ENCODE data around the gene SIGLEC1.

SIGLEC1 gene

DNA sequence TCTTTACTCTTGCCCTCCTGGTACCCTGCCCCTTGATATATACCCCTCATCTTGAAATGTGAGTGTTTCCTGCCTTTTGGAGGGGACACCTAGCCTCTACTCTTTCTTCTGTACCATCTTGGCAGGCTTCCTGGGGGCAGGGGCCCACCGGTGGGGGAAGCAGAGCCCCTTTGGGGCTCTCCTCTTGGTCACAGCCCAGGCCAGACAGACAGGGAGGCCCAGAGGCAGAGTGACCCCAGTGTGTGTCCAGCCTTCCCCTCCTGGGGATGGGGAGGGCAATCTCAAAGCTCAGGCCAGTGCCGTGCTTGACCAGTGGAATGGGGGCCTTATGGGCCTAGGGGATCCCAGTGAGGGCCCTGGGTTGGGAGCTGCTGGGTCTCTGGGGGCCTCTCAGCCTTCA is 34.2 kb downstream of the SIGLEC1 start:
- no peak for DNase-seq

DNA sequence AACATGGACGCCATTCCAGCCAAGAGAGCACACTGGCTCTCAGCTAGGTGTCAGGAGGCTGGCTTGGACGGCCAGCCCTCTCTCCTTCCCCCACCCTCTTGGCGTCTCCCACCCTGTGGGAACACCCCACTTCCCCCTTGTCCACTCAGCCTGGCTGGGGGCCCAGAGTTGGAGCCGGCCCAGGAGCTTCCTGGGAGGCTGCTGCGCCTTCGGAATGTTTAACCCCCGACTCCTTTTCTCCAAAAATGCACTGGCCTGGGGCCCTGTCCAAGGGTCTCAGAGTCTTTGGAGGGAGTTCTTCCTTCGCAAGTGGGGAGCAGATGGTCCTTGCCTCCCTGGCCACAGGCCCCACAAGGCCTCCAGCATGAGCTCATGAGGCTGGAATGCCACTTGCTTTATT is 34.7 kb downstream of the SIGLEC1 start:
- no peak for DNase-seq

- DNase-seq = no peak
Observed at GRCh38 chr20:3674995-3675900, 37.2 kb downstream of the SIGLEC1 start.

DNA sequence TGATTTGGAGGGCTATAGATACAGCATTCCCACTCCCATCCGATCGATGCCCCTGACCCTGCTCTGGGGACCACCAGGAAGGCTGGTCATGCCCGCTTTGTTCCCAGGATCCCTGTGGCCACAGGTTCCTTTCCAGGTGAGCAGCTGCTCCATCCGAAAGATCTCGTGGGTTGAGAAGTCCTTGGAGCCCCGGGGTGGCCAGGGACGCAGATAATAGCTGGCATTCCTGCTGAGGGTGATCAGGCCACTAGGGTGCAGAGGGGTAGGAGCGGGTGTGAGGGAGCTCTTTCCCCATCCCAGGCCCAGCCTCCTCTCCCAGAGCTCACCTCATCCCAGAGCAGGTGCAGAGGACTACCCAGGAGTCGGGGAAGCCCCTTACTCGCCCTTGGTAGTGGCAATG is 38.0 kb downstream of the SIGLEC1 start:
- no peak for DNase-seq

GRCh38 chr20:3673221-3674070 is 39.0 kb downstream of the SIGLEC1 start:
- DNase-seq = no peak

GRCh38 chr20:3672547-3673171 is 39.7 kb downstream of the SIGLEC1 start:
- DNase-seq = no peak

GRCh38 chr20:3671986-3672546 is 40.3 kb downstream of the SIGLEC1 start:
- no peak for DNase-seq

DNA sequence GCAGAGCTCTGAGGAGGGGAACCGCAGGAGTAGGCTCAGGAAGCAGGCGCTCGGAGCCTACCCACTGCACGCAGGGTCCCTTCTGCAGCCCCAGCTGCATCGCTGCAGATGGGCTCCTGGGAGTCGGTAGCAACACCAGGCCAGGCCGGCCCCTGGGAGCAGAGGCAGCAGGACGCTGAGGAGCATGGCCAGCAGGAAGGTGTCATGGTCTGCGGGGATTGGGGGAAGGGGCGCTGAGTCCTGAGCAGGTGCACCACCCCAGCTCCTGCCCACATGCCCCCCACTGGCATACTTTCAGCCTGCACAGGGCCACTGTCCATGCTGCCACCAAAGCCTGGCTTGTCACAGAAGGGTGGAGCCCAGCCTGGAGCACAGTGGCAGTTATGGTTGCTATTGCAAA is 41.5 kb downstream of the SIGLEC1 start:
- no peak for DNase-seq

GRCh38 chr20:3670511-3670910 is 41.9 kb downstream of the SIGLEC1 start:
- no peak for DNase-seq

- no peak for DNase-seq
Observed at GRCh38 chr20:3669710-3670367, 42.6 kb downstream of the SIGLEC1 start.

DNA sequence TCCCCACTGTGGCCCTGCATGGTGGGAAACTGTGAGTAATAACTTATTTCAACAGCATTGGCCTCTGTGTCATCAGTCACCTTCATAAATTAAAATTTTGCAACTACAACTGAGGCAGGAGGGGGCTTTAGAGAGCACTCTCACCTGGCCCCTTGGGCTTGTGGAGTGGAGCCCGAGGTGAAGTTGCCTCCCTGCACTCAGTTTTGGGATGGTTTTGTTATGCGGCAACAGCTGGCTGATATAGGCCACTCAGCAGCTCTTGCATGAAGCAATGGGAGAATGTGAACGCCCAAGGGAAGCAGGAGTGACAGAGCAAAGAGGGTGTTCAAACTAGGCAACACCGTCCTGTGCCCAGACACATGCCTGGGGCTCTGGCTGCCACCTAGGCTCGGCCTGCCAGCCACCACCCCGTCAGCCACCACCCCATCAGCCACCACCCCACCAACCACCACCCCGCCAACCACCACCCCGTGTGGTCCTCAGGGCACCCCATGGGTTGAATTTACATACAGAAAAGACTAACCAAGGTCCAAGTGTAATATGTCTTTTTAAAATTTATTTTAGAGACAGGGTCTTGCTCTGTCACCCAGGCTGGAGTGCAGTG is 44.9 kb downstream of the SIGLEC1 start:
- no peak for DNase-seq

DNA sequence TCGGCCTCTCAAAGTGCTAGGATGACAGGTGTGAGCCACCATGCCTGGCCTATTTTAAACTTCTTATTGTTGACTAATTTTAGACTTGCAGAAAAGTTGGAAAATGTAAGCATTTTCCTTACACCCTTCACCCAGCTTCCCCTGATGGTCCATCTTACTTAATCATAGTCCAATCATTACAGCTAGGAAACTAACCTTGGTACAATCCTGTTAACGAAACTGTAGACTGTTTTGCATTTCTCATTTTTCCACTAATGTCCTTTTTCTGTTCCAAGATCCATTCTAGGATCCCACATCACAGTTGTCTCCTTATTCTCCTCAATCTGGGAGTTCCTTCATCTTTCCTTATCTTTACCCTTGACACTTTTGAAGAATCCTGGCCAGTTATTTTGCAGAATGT is 48.5 kb downstream of the SIGLEC1 start:
- no peak for DNase-seq

GRCh38 chr20:3663031-3663701 is 49.2 kb downstream of the SIGLEC1 start, which contains the start of gene GFRA4:
Gene GFRA4 (minus strand): TSS chr20:3663399. CDS start chr20:3663399, 0 bp downstream.
- DNase-seq = no peak

Measured in activated CD4-positive, alpha-beta T cell treated with anti-CD3 and anti-CD28 coated beads for 48 hours (primary cell).